SK-N-SH (cell line): ENCODE measurements around the gene UNC5B. TPM values are rescaled to one million over a fixed set of nuclear protein-coding genes. Genes with fewer than 3 reads are reported as not detected.

Source experiments
- CTCF ChIA-PET: fragments of 300-600, 350-600 bp; formaldehyde crosslinking; extraction: SDS; loops from one replicate; lab custom pipeline; 2021; lab: Yijun Ruan, JAX
- POLR2A ChIA-PET: fragments of 350-600 bp; sonication (Branson Sonifier 250); formaldehyde crosslinking; extraction: SDS; loops from one replicate; lab custom pipeline; 2020; ENCODE audit warnings: antibody characterized with exemption, inconsistent platforms; lab: Yijun Ruan, JAX
- DNase-seq: peaks from one replicate; pipeline ENCODE4 v3.0.0; 2012
- H2AFZ ChIP-seq: fragments of 200-600 bp; sonication (generic); 2 replicates; pipeline ENCODE4 v1.8.1; 2016; ENCODE audit warnings: antibody characterized with exemption, mild to moderate bottlenecking, low read depth
- H3F3A ChIP-seq: fragments of 200-600 bp; sonication (generic); replicated peaks from 2 replicates; pipeline ENCODE3; 2016; ENCODE audit warnings: antibody characterized with exemption, mild to moderate bottlenecking; ENCODE audit not compliant: insufficient read depth
- H3K27ac ChIP-seq, 2 experiments: fragments of 200-500 bp in 1 of 2; fragments of 200-600 bp in 1 of 2; sonication (Bioruptor generic) in 1 of 2; sonication (generic), shearing (Covaris generic) in 1 of 2; 2 replicates each; pipeline versions ENCODE4 v1.5.1 to v1.6.1; 2014 to 2016; ENCODE audit warnings: low read depth in 2 of 2, inconsistent platforms in 1 of 2, low read length in 1 of 2, mild to moderate bottlenecking in 1 of 2, mixed read lengths in 1 of 2
- H3K27me3 ChIP-seq: fragments of 200-600 bp; sonication (generic), shearing (Covaris generic); 2 replicates; pipeline ENCODE4 v1.6.1; 2016; ENCODE audit warnings: mixed run types; ENCODE audit not compliant: insufficient read depth
- H3K36me3 ChIP-seq, 2 experiments: fragments of 200-500 bp in 1 of 2; fragments of 200-600 bp in 1 of 2; sonication (Bioruptor generic) in 1 of 2; sonication (generic) in 1 of 2; replicated peaks in 1 of 2; 2 replicates each; pipeline versions ENCODE3 to v1.5.1; 2014 to 2016; ENCODE audit warnings: low read length in 1 of 2, mild to moderate bottlenecking in 1 of 2; ENCODE audit not compliant: insufficient read depth in 2 of 2, control insufficient read depth in 1 of 2
- H3K4me1 ChIP-seq, 2 experiments: fragments of 200-500 bp in 1 of 2; fragments of 200-600 bp in 1 of 2; sonication (Bioruptor generic) in 1 of 2; sonication (generic), shearing (Covaris generic) in 1 of 2; 2 replicates each; pipeline versions ENCODE4 v1.5.1 to v1.6.1; 2014 to 2016; ENCODE audit warnings: low read depth in 1 of 2, low read length in 1 of 2, mixed run types in 1 of 2; ENCODE audit not compliant: insufficient read depth in 2 of 2, control insufficient read depth in 1 of 2
- H3K4me2 ChIP-seq: fragments of 200-600 bp; sonication (generic), shearing (Covaris generic); 2 replicates; pipeline ENCODE4 v1.6.1; 2017; ENCODE audit warnings: mixed run types
- H3K4me3 ChIP-seq, 2 experiments: fragments of 200-500 bp in 1 of 2; fragments of 200-600 bp in 1 of 2; sonication (Bioruptor generic) in 1 of 2; sonication (generic), shearing (Covaris generic) in 1 of 2; 2 replicates each; pipeline versions ENCODE4 v1.5.1 to v1.8.1; 2014 to 2016; ENCODE audit warnings: low read depth in 2 of 2, inconsistent platforms in 1 of 2, low read length in 1 of 2, mild to moderate bottlenecking in 1 of 2, mixed read lengths in 1 of 2, moderate library complexity in 1 of 2
- H3K79me2 ChIP-seq: fragments of 200-600 bp; sonication (generic); 2 replicates; pipeline ENCODE4 v1.8.1; 2017; ENCODE audit warnings: mild to moderate bottlenecking; ENCODE audit not compliant: insufficient read depth
- H3K9ac ChIP-seq: fragments of 200-600 bp; sonication (generic); 2 replicates; pipeline ENCODE4 v1.6.1; 2017; ENCODE audit warnings: mixed run types
- H3K9me2 ChIP-seq: fragments of 200-600 bp; sonication (generic); 2 replicates; pipeline ENCODE4 v1.6.1; 2017; ENCODE audit warnings: mixed run types
- H3K9me3 ChIP-seq: fragments of 200-600 bp; sonication (generic); 2 replicates; pipeline ENCODE4 v1.6.1; 2017; ENCODE audit warnings: mixed run types, mild to moderate bottlenecking, moderate library complexity
- H4K20me1 ChIP-seq: fragments of 200-600 bp; sonication (generic); 2 replicates; pipeline ENCODE4 v1.6.1; 2017; ENCODE audit warnings: mild to moderate bottlenecking, mixed run types; ENCODE audit not compliant: insufficient read depth
- CTCF ChIP-seq: fragments of 200-600 bp; sonication (generic); IDR thresholded peaks from 2 replicates; pipeline ENCODE4 v1.6.1; 2017; ENCODE audit warnings: antibody characterized with exemption, mild to moderate bottlenecking, moderate library complexity
- ELF1 ChIP-seq: IDR thresholded peaks from 2 replicates; pipeline ENCODE4 v1.4.0; 2012
- EP300 ChIP-seq, 2 experiments: IDR thresholded peaks; 2 replicates each; pipeline versions ENCODE4 v1.4.0 to v1.6.1; 2012; ENCODE audit warnings: borderline replicate concordance in 1 of 2, low read depth in 1 of 2, low read length in 1 of 2
- EZH2phosphoT487 ChIP-seq: fragments of 200-600 bp; sonication (generic); IDR thresholded peaks from 2 replicates; pipeline ENCODE4 v1.6.1; 2017; ENCODE audit warnings: low read depth, mixed run types, mild to moderate bottlenecking, antibody characterized with exemption, moderate library complexity, borderline replicate concordance
- FOXJ3 ChIP-seq: sonication (generic); formaldehyde crosslinking; IDR thresholded peaks from 2 replicates; pipeline ENCODE4 v1.5.1; 2020; ENCODE audit warnings: mild to moderate bottlenecking, missing genetic modification reagents
- GATA2 ChIP-seq: sonication (generic); formaldehyde crosslinking; IDR thresholded peaks from 2 replicates; pipeline ENCODE4 v1.5.0; 2020; ENCODE audit warnings: mild to moderate bottlenecking, missing genetic modification reagents
- IRF3 ChIP-seq: fragments of 150-350 bp; IDR thresholded peaks from 2 replicates; pipeline ENCODE4 v1.6.1; 2016; ENCODE audit warnings: mild to moderate bottlenecking, low read depth, low read length
- MEF2A ChIP-seq: IDR thresholded peaks from 2 replicates; pipeline ENCODE4 v1.4.0; 2012; ENCODE audit warnings: low read depth, borderline replicate concordance
- MXI1 ChIP-seq: IDR thresholded peaks from 2 replicates; pipeline ENCODE4 v1.6.1; 2012; ENCODE audit warnings: mild to moderate bottlenecking, low read depth, low read length, improper control_type of control experiment
- RFX5 ChIP-seq: IDR thresholded peaks from 2 replicates; pipeline ENCODE4 v1.6.1; 2012; ENCODE audit warnings: mild to moderate bottlenecking, improper control_type of control experiment, low read length
- SMC3 ChIP-seq: IDR thresholded peaks from 2 replicates; pipeline ENCODE4 v1.6.1; 2012; ENCODE audit warnings: low read depth, low read length, improper control_type of control experiment
- TAF1 ChIP-seq: IDR thresholded peaks from 2 replicates; pipeline ENCODE4 v1.6.1; 2012; ENCODE audit warnings: low read depth, mild to moderate bottlenecking, low read length, moderate library complexity, borderline replicate concordance
- TCF12 ChIP-seq: IDR thresholded peaks from 2 replicates; pipeline ENCODE4 v1.4.0; 2012
- TEAD4 ChIP-seq: IDR thresholded peaks from 2 replicates; pipeline ENCODE4 v1.4.0; 2012; ENCODE audit warnings: mild to moderate bottlenecking, borderline replicate concordance; ENCODE audit not compliant: insufficient read depth
- ZBTB33 ChIP-seq: IDR thresholded peaks from 2 replicates; pipeline ENCODE4 v1.4.0; 2012; ENCODE audit warnings: low read depth, borderline replicate concordance
- WGBS: methylation state at CpG from one replicate; pipeline ENCODE4 v1.1.6; 2017; ENCODE audit warnings: low lambda C conversion rate; 5-methylcytosine and 5-hydroxymethylcytosine counted together
- polyA plus RNA-seq, 3 experiments: library from polyadenylated mRNA; depleted of rRNA; stranded (reverse); fragments of >200 nt; gene quantifications; 2 replicates each; pipeline ENCODE4 v1.2.3, GENCODE V29; 2012
- TF ChIP-seq, protein P1 (sequence below): IDR thresholded peaks from 2 replicates; pipeline ENCODE4 v1.4.0; 2012; ENCODE audit warnings: low read depth, borderline replicate concordance
- TF ChIP-seq, protein P2 (sequence below): IDR thresholded peaks from 2 replicates; pipeline ENCODE4 v1.4.0; 2012; ENCODE audit warnings: low read depth

Gene UNC5B
- polyA plus RNA-seq, 1 of the 3 experiments (the other 2 are of a cell fraction): 13.8 TPM

DNA sequence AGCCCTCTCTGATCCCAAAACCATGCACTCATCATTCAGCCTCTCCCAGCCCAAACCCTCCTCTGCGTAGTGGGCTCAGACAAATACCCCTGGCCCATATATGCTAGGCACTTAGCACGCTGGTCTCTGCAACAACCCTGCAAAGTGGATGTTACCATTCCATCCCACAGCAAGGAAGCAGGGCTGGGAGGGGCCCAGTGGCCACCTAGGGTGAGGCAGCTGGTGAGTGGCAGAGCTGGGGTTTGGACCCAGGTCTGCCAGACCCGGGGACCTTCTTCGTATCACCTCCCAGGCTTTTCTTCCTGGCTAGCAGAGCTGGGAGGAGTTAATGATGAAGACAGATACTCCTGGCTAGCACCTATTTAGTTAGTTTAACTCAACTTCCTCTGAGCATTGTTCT lies 73.6 kb downstream of the UNC5B start:
- Histone ChIP-seq H3K9me3 (no peaks in the 10 kb centered on the region), H3K4me3 (no peak overlapping the region), H3K27ac (no peak overlapping the region; a peak in 1 of 4 replicates)

More for the DNA sequence above, 73.6 kb downstream of the UNC5B start:
- TF ChIP-seq CTCF (no peak), EZH2phosphoT487 (no peak), FOXJ3 (no peak), RFX5 (no peak), MEF2A (no peak), EP300 (IDR thresholded peaks at IDR 0.05; ENCODE audit: borderline replicate concordance in 1 of 2, low read depth in 1 of 2, low read length in 1 of 2) (no peak), TEAD4 (no peak), TCF12 (no peak), TAF1 (no peak), IRF3 (no peak), GATA2 (CRISPR knock-in tag) (no peak), ZBTB33 (no peak), MXI1 (no peak), ELF1 (no peak), SMC3 (no peak)
- TF ChIP-seq, protein P1, sequence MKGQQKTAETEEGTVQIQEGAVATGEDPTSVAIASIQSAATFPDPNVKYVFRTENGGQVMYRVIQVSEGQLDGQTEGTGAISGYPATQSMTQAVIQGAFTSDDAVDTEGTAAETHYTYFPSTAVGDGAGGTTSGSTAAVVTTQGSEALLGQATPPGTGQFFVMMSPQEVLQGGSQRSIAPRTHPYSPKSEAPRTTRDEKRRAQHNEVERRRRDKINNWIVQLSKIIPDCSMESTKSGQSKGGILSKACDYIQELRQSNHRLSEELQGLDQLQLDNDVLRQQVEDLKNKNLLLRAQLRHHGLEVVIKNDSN: no peak
- TF ChIP-seq, protein P2, sequence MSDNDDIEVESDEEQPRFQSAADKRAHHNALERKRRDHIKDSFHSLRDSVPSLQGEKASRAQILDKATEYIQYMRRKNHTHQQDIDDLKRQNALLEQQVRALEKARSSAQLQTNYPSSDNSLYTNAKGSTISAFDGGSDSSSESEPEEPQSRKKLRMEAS: no peak
- Histone ChIP-seq H3K4me1 (peaks cover 0 to 18% of the 10 kb centered on the region in 2 experiments; a peak in 1 of 4 replicates), H4K20me1 (peaks cover 49% of the 10 kb centered on the region), H3K27me3 (no peaks in the 10 kb centered on the region), H3K36me3 (peaks cover 13 to 62% of the 10 kb centered on the region in 2 experiments), H3K4me2 (no peak overlapping the region), H3K9ac (no peak overlapping the region), H2AFZ (no peak overlapping the region), H3K79me2 (peaks cover 5% of the 10 kb centered on the region), H3K9me2 (no peaks in the 10 kb centered on the region), H3F3A (no peaks in the 10 kb centered on the region)
- no peak for DNase-seq
- CTCF ChIA-PET: interaction anchor here (0.6 to 9.0 kb wide), 20 partner anchors 9 to 392 kb away, joined by 3 to 104 read pairs (median 6); partner anchors contain the start of gene UNC5B
- POLR2A ChIA-PET: interaction anchor here (0.6 kb wide), 1 partner anchor 33 kb away, joined by 3 read pairs; the partner anchor contains the start of gene SLC29A3
- WGBS: 100% methylated on average over 2 of the region's 4 CpGs
